GM12873 (cell line): Measurements from ENCODE around the gene IFI27L1.

Experiments
- TF ChIP-seq, protein P1 (sequence below): IDR thresholded peaks from 2 replicates; pipeline ENCODE4 v1.5.1; 2012; ENCODE audit warnings: low read depth, mild to moderate bottlenecking, moderate library complexity, low read length, control low read depth; ENCODE audit not compliant: insufficient read depth; ENCODE audit errors: missing control alignments

Gene IFI27L1

DNA sequence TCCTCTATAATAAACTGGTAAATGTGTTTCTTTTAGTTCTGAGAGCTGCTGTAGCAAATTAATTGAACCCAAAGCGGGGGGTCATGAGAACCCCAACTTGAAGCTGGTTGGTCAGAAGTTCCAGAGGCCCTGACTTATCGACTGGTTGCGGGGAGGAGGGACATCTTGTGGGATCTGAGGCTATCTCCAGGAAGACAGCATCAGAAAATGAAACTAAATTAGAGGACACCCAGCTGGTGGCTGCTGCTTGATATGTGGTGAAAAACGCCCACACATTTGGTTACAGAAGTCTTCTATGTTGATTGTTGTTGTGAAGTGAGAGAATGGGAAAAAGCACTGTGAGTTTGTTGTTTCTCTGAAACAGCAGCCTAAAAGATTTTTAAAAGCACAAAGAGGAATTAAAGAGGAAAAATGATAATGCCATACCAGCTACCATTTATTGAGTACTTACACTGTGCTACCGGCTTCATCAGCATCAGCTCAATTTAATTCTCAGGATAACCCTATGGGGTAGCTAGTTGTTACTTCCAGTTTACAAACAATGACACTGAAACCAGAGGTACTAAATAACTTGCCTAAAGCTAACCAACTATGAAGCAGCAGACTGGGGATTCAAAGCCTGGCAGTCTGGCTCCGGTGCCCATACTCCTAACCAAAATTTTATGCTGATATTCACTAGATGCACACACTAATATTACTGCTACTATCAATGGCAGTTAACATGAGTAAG is 24.4 kb upstream of the IFI27L1 start:
- TF ChIP-seq, protein P1, sequence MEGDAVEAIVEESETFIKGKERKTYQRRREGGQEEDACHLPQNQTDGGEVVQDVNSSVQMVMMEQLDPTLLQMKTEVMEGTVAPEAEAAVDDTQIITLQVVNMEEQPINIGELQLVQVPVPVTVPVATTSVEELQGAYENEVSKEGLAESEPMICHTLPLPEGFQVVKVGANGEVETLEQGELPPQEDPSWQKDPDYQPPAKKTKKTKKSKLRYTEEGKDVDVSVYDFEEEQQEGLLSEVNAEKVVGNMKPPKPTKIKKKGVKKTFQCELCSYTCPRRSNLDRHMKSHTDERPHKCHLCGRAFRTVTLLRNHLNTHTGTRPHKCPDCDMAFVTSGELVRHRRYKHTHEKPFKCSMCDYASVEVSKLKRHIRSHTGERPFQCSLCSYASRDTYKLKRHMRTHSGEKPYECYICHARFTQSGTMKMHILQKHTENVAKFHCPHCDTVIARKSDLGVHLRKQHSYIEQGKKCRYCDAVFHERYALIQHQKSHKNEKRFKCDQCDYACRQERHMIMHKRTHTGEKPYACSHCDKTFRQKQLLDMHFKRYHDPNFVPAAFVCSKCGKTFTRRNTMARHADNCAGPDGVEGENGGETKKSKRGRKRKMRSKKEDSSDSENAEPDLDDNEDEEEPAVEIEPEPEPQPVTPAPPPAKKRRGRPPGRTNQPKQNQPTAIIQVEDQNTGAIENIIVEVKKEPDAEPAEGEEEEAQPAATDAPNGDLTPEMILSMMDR: no peak

DNA sequence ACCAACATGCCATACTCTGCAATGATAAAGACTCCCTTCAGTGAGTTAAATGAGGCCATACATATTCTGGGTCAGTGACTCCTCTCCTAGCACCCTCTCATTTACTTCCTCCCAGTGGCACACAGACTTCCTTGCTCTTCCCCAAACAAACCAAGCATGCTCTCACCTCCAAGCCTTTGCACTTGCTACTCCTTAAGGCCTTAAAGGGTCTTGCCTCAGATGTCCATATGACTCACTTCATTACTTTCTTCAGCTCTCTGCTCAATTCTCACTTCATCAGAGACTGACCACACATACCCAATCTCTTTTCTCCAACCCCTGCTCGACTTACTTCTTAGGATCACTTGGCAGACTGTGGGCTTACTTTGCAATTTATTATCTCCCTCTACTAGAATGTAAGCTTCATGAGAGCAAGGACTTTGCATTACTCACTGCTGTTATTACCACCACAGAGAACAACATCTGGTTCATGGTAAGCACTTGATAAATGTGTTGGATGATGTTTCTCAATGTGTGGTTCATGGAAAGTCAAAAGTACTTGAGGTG is 22.9 kb upstream of the IFI27L1 start:
- TF ChIP-seq, protein P1: no peak

DNA sequence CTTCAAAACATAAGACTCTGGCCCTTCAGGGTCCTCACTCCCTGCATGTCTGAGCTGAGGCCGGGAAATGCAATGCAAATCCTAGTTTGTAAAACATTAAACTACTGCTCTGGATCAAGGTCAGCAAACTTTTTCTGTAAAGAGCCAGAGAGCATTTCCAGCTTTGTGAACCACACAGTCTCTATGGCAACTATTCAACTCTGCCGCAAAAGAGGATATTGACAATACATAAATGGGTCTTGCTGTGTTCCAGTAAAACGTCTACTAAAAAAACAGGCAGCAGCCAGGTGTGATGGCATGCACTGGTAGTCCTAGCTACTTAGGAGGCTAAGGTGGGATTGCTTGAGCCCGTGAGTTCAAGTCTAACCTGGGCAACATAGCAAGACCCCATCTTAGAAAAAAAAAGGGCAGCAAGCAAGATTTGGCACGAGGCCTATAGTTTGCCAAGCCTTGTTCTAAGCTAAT is 22.4 kb upstream of the IFI27L1 start:
- TF ChIP-seq, protein P1: no peak

DNA sequence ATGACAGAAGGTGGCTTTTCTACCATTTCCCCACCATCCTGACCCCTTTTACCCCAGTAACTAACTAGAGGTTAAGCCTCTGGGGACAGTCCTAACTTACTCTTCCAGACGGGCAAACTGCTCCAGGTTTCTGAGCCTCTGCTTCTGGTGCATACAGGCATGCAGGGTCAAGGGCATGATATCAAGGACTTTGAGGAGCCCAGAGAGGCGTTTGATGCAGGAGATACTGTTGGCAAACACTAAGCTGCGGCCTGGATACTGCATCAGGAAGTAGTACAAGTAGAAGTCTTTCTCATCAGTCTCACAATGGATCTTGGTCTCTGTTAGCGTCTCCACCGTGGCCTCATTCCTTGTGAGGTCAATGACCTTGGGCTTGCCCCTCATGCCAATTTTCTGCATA is 21.1 kb upstream of the IFI27L1 start:
- TF ChIP-seq, protein P1: no peak

DNA sequence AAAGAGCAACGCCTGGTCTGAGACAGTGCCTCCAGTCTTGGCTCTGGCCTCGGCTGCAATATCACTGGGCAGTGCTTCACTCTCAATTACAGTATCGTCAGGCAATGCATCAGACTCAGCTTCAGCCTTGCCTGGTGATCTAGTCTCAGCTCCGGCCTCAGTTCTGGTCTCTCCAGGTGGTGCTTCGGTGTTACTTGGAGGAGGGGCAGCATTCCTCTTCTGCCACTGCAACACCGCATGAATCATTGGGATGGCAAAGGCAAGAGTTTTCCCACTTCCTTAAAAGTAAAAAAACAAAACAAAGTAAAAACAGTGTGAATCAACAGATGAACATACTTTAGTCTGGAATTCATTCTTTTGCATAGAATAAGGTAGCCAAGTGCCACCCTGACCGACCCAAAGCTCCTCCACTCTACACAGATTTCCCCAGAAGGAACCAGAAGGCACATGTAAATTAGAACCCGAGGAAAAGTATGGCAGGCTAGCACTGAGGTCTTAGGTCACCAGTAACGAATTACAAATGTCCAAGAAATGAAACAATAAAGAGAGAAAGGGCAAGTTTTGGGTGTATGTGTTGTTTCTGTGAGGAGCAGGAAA is 18.7 kb upstream of the IFI27L1 start:
- TF ChIP-seq, protein P1: no peak

DNA sequence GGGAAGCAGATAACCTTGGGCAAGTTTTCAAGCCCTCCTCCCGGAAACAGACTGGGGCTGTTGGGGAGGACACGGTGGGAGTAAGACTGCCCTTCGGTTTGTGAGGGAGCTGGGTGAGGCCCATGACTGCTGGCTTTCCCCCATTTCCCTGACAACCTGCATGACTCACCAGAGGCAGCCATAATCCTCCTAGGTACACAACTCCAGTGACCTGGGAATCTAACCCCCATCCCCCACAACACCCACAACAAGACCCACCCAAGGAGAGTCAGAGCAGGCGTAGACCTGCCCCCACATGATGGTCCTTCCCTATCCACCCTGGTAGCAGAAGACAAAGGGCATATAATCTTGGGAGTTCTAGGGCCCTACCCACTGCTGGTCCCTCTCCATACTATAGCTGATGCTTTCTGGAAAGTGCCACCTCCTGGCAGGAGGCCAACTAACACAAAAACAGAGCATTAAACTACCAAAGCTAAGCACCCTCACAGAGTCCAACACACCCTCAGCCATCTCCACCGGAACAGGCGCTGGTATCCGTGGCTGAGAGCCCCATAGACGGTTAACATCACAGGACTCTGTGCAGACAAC is 14.9 kb upstream of the IFI27L1 start:
- TF ChIP-seq, protein P1: no peak

DNA sequence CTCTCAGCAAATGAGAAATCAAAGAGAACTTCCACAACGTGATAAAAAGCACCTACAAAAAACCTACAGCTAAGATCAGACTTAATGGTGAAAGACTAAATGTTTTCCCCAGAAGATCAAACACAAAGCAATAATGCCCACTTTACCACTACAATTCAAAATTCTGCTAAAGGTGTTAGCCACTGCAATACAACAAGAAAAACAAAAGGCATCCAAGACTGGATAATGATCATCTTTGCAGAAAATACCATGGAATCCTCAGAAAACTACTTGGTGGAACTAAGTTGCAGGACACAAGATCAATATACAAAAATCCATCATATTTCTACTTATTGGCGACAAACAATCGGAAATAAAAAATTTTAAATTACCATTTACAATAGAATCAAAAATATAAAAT is 6.6 kb upstream of the IFI27L1 start:
- TF ChIP-seq, protein P1: no peak
